Large intestine (tissue), 3 donors: ENCODE data around the gene LY6G6C. TPM values are rescaled to one million over a fixed set of nuclear protein-coding genes. Genes with fewer than 3 reads are reported as not detected.

Experiments used
- DNase-seq, 2 donors: peaks; one replicate each; pipeline versions ENCODE4 v3.0.0 to v3.0.0-alpha.2; 2013
- H3K27ac ChIP-seq: one replicate; pipeline ENCODE4 v1.5.1; 2013; ENCODE audit warnings: low read length
- H3K27me3 ChIP-seq: 2 replicates; pipeline ENCODE4 v1.6.1; 2013; ENCODE audit warnings: low read length; ENCODE audit not compliant: control insufficient read depth, insufficient read depth
- H3K36me3 ChIP-seq: 2 replicates; pipeline ENCODE4 v1.6.1; 2013; ENCODE audit warnings: low read length; ENCODE audit not compliant: control insufficient read depth, insufficient read depth
- H3K4me1 ChIP-seq: one replicate; pipeline ENCODE4 v1.6.1; 2013; ENCODE audit warnings: low read length; ENCODE audit not compliant: control insufficient read depth, insufficient read depth
- H3K4me3 ChIP-seq: one replicate; pipeline ENCODE4 v1.5.1; 2013; ENCODE audit warnings: low read length
- H3K9me3 ChIP-seq: one replicate; pipeline ENCODE4 v1.6.1; 2013; ENCODE audit warnings: mild to moderate bottlenecking, low read depth, low read length, moderate library complexity; ENCODE audit not compliant: control insufficient read depth
- WGBS: methylation state at CpG from one replicate; pipeline ENCODE4 v1.1.5; 2013; ENCODE audit warnings: low lambda C conversion rate; ENCODE audit not compliant: insufficient coverage; 5-methylcytosine and 5-hydroxymethylcytosine counted together
- polyA plus RNA-seq: library from polyadenylated mRNA; unstranded; fragments of 120-200 nt; gene quantifications from one replicate; pipeline ENCODE4 v1.2.1, GENCODE V29; 2013

LY6G6C gene
- polyA plus RNA-seq, 1 donor = 0.25 TPM

GRCh38 chr6:31702819-31703716 is 18.5 kb downstream of the LY6G6C start, which contains the start of gene ABHD16A:
Gene ABHD16A, minus strand, starts transcription at chr6:31703324. Its CDS starts 43 bp downstream, at chr6:31703281.
- peak within 1 kb of the TSS; percentile 81 for H3K4me3 ChIP-seq
- 17% methylated on average over 4 of the region's 54 CpGs for WGBS
- H3K36me3 ChIP-seq = peaks cover 13% of the 10 kb centered on the region
- no peaks in the 10 kb centered on the region for H3K9me3 ChIP-seq
- H3K27me3 ChIP-seq = no peaks in the 10 kb centered on the region
- peak; percentile 99 for DNase-seq
- H3K4me1 ChIP-seq = peaks cover 15% of the 10 kb centered on the region
- peak within 1 kb of the TSS; percentile 94 for H3K27ac ChIP-seq

GRCh38 chr6:31702405-31702818 is 19.1 kb downstream of the LY6G6C start:
- Histone ChIP-seq H3K9me3 (no peaks in the 10 kb centered on the region), H3K36me3 (peaks cover 17% of the 10 kb centered on the region), H3K4me1 (peaks cover 15% of the 10 kb centered on the region), H3K27me3 (no peaks in the 10 kb centered on the region), H3K27ac (peak overlapping the region; percentile 94), H3K4me3 (peak overlapping the region; percentile 81)
- WGBS = 0% methylated on average over 4 of the region's 10 CpGs
- DNase-seq = no peak

- 0% methylated on average over 1 of the region's 7 CpGs for WGBS
- Histone ChIP-seq H3K4me3 (peak overlapping the region; percentile 81), H3K4me1 (peaks cover 15% of the 10 kb centered on the region), H3K27ac (peak overlapping the region; percentile 94), H3K27me3 (no peaks in the 10 kb centered on the region), H3K36me3 (peaks cover 21% of the 10 kb centered on the region), H3K9me3 (no peaks in the 10 kb centered on the region)
- peak in 1 of 2 donors; percentile 49 for DNase-seq
Measured at GRCh38 chr6:31701666-31702404, 19.7 kb downstream of the LY6G6C start.

- Histone ChIP-seq H3K36me3 (peaks cover 29% of the 10 kb centered on the region), H3K4me1 (peaks cover 15% of the 10 kb centered on the region), H3K27ac (peak overlapping the region; percentile 11), H3K9me3 (no peaks in the 10 kb centered on the region), H3K4me3 (no peak overlapping the region), H3K27me3 (no peaks in the 10 kb centered on the region)
- WGBS = 60% methylated on average over 2 of the region's 5 CpGs
- DNase-seq = peak in 1 of 2 donors; percentile 33
Measured at GRCh38 chr6:31700740-31701401, 20.7 kb downstream of the LY6G6C start.

GRCh38 chr6:31697555-31697954 is 24.0 kb downstream of the LY6G6C start:
- no peak overlapping the region for H3K4me3 ChIP-seq
- DNase-seq = no peak
- no peak overlapping the region for H3K27ac ChIP-seq
- peaks cover 15% of the 10 kb centered on the region for H3K4me1 ChIP-seq
- peaks cover 2% of the 10 kb centered on the region for H3K9me3 ChIP-seq
- WGBS = no CpG with 5 or more reads among the region's 3 CpGs
- no peaks in the 10 kb centered on the region for H3K27me3 ChIP-seq
- H3K36me3 ChIP-seq = peaks cover 59% of the 10 kb centered on the region

- WGBS = no CpG with 5 or more reads among the region's 6 CpGs
- Histone ChIP-seq H3K27ac (no peak overlapping the region), H3K4me1 (peaks cover 13% of the 10 kb centered on the region), H3K9me3 (peaks cover 2% of the 10 kb centered on the region), H3K36me3 (peaks cover 82% of the 10 kb centered on the region), H3K27me3 (no peaks in the 10 kb centered on the region), H3K4me3 (no peak overlapping the region)
- no peak for DNase-seq
Measured at GRCh38 chr6:31693535-31693934, 28.0 kb downstream of the LY6G6C start.

GRCh38 chr6:31692886-31693285 is 28.7 kb downstream of the LY6G6C start:
- DNase-seq = no peak
- no peak overlapping the region for H3K4me3 ChIP-seq
- H3K4me1 ChIP-seq = peaks cover 13% of the 10 kb centered on the region
- peaks cover 2% of the 10 kb centered on the region for H3K9me3 ChIP-seq
- no CpG with 5 or more reads among the region's 9 CpGs for WGBS
- no peak overlapping the region for H3K27ac ChIP-seq
- H3K27me3 ChIP-seq = no peaks in the 10 kb centered on the region
- peaks cover 89% of the 10 kb centered on the region for H3K36me3 ChIP-seq

- Histone ChIP-seq H3K4me1 (peaks cover 13% of the 10 kb centered on the region), H3K9me3 (peaks cover 2% of the 10 kb centered on the region), H3K27me3 (no peaks in the 10 kb centered on the region), H3K4me3 (no peak overlapping the region), H3K36me3 (peaks cover 90% of the 10 kb centered on the region), H3K27ac (no peak overlapping the region)
- DNase-seq = no peak
- no CpG with 5 or more reads among the region's 4 CpGs for WGBS
Measured at GRCh38 chr6:31692353-31692752, 29.2 kb downstream of the LY6G6C start.

GRCh38 chr6:31691564-31692108 is 29.9 kb downstream of the LY6G6C start:
- Histone ChIP-seq H3K27me3 (no peaks in the 10 kb centered on the region), H3K4me3 (no peak overlapping the region), H3K9me3 (peaks cover 2% of the 10 kb centered on the region), H3K36me3 (peaks cover 91% of the 10 kb centered on the region), H3K27ac (no peak overlapping the region), H3K4me1 (peaks cover 13% of the 10 kb centered on the region)
- WGBS = no CpG with 5 or more reads among the region's 12 CpGs
- no peak for DNase-seq

- Histone ChIP-seq H3K4me1 (peaks cover 13% of the 10 kb centered on the region), H3K27ac (peak overlapping the region; percentile 44), H3K27me3 (no peaks in the 10 kb centered on the region), H3K36me3 (peaks cover 92% of the 10 kb centered on the region), H3K9me3 (peaks cover 2% of the 10 kb centered on the region), H3K4me3 (no peak overlapping the region)
- no peak for DNase-seq
- WGBS = 80% methylated on average over 1 of the region's 6 CpGs
Measured at GRCh38 chr6:31691078-31691463, 30.5 kb downstream of the LY6G6C start.
